ENCODE results near the gene THBS3. TPM values are rescaled to one million over a fixed set of nuclear protein-coding genes. Genes with fewer than 3 reads are reported as not detected.

Gene THBS3
- total and polyA plus RNA-seq, 9 of the 15 experiments (the other 6 are each of a cell fraction or from before 2014, with no cell fraction given) = 0.59 to 8.3 (median 3.2) TPM

DNA sequence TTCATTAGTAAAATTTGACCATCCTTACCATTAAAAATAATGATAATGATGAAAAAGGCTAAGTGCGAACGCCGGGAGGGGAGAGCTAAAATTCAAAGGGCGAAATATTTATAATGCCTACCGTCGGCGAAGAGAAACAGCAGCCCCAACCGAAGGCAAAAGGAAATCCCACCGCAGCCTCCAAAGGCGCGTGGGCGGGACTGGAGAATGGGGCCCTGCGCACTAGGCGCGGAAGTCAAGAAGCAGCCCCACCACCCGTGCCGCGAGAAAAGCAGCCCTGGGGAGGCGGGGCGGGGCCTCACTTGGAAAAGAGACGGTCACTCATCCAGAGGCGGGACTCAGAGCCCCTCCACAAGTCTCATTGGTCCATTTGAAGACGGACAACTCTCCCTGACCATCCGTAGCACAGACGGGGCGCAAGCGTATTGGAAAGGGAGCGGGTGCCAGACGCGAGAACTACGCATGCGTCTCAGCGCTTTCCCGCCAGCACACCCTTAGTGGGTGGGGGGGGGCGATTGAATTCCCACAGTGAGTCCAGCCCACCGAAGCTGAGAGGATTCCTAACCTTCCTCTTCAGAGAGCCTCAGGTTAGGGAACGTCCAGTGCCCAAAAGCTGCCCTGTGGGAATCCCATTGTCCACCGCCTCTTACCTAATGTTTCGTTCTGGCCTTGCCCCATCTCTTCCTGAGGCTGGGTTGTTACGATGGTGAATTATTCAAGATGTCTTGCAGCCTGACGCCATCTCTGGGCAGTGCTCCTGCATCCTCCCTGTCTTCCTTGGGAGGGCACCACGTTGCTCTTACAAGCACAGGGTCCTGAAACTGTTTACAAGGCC lies 19.8 kb upstream of the THBS3 start (continued):
- TF ChIP-seq TFE3 (CRISPR knock-in tag; IDR thresholded peaks at IDR 0.05) (peak; percentile 18; the same call in 1 of the 2 replicates), MNT (conservative IDR thresholded peaks at IDR 0.05) (peak; percentile 68 to 72; a peak in 2 of 4 replicates), E2F1 (CRISPR knock-in tag; IDR thresholded peaks at IDR 0.05) (peak; percentile 89), HDAC2 (IDR thresholded peaks at IDR 0.05) (0 out of 2 replicates have a peak, but pooled peaks have one; percentile 11), CTCF (IDR thresholded peaks at IDR 0.05 in 2 of 3, conservative IDR thresholded peaks at IDR 0.05 in 1 of 3; ENCODE audit: insufficient read depth in 2 of 3, low read depth in 1 of 3, low read length in 3 of 3) (peak in 2 of 3 experiments; percentile 2 to 15; a peak in 1 of 6 replicates), ZNF830 (CRISPR knock-in tag; IDR thresholded peaks at IDR 0.05) (no peak), ETV1 (tag; conservative IDR thresholded peaks at IDR 0.05; ENCODE audit: low read depth) (0 out of 2 replicates have a peak, but pooled peaks have one; percentile 18), ZNF717 (CRISPR knock-in tag; IDR thresholded peaks at IDR 0.05) (no peak), RFX5 (IDR thresholded peaks at IDR 0.05; ENCODE audit: low read depth, low read length) (no peak), POLR2H (tag; IDR thresholded peaks at IDR 0.05; ENCODE audit: low read depth) (peak; percentile 92), ZFX (CRISPR knock-in tag; IDR thresholded peaks at IDR 0.05) (peak; percentile 58), DLX4 (CRISPR knock-in tag; IDR thresholded peaks at IDR 0.05) (no peak), TBP (optimal IDR thresholded peaks at IDR 0.05; ENCODE audit: low read depth, low read length) (peak; percentile 86), SMARCA4 (IDR thresholded peaks at IDR 0.05) (peak; percentile 7), ZNF740 (CRISPR knock-in tag; IDR thresholded peaks at IDR 0.05) (peak; percentile 100), ZNF740 (tag; IDR thresholded peaks at IDR 0.05) (peak in 1 of 2 experiments; percentile 96; a peak in 2 of 4 replicates), RCOR1 (IDR thresholded peaks at IDR 0.05; ENCODE audit: borderline replicate concordance in 1 of 2, low read depth in 2 of 2, low read length in 2 of 2) (0 out of 4 replicates have a peak, but pooled peaks of 1 of the 2 experiments have one; percentile 15)
